Smooth muscle cell (in vitro differentiated cells): ENCODE measurements around the gene TMEM91. TPM values are rescaled to one million over a fixed set of nuclear protein-coding genes. Genes with fewer than 3 reads are reported as not detected.

Experiments used
- DNase-seq: peaks from one replicate; lab custom pipeline; 2025; ENCODE audit not compliant: unreplicated experiment; lab: John Stamatoyannopoulos, UW
- H2AFZ ChIP-seq: fragments of 200-600 bp; sonication (generic); 2 replicates; pipeline ENCODE4 v1.6.0; 2016; ENCODE audit warnings: antibody characterized with exemption, low read depth, mild to moderate bottlenecking
- H3F3A ChIP-seq: fragments of 200-600 bp; sonication (generic); 2 replicates; pipeline ENCODE4 v1.6.0; 2017; ENCODE audit warnings: antibody characterized with exemption, low read depth
- H3K27ac ChIP-seq: fragments of 200-600 bp; sonication (generic); 2 replicates; pipeline ENCODE4 v1.5.1; 2016; ENCODE audit warnings: low read depth, mild to moderate bottlenecking
- H3K27me3 ChIP-seq: fragments of 200-600 bp; sonication (generic); 2 replicates; pipeline ENCODE4 v1.6.1; 2016; ENCODE audit warnings: low read depth, mild to moderate bottlenecking
- H3K36me3 ChIP-seq: fragments of 200-600 bp; sonication (generic); 2 replicates; pipeline ENCODE4 v1.5.1; 2016; ENCODE audit warnings: low read depth
- H3K4me1 ChIP-seq: fragments of 200-600 bp; sonication (generic); 2 replicates; pipeline ENCODE4 v1.5.1; 2016; ENCODE audit warnings: low read depth
- H3K4me2 ChIP-seq: fragments of 200-600 bp; sonication (generic); 2 replicates; pipeline ENCODE4 v1.6.0; 2016; ENCODE audit warnings: mild to moderate bottlenecking
- H3K4me3 ChIP-seq: fragments of 200-600 bp; sonication (generic); 2 replicates; pipeline ENCODE4 v1.5.1; 2016; ENCODE audit warnings: mild to moderate bottlenecking
- H3K79me2 ChIP-seq: fragments of 200-600 bp; sonication (generic); 2 replicates; pipeline ENCODE4 v1.6.0; 2016; ENCODE audit warnings: low read depth, mild to moderate bottlenecking
- H3K9ac ChIP-seq: fragments of 200-600 bp; sonication (generic); 2 replicates; pipeline ENCODE4 v1.6.0; 2016; ENCODE audit warnings: low read depth
- H3K9me3 ChIP-seq: fragments of 200-600 bp; sonication (generic); replicated peaks from 2 replicates; pipeline ENCODE4 v1.5.1; 2016; ENCODE audit warnings: low read depth
- H4K20me1 ChIP-seq: fragments of 200-600 bp; sonication (generic); 2 replicates; pipeline ENCODE4 v1.6.0; 2016; ENCODE audit warnings: low read depth
- WGBS: methylation state at CpG from one replicate; pipeline ENCODE4 v1.1.7; 2016; ENCODE audit warnings: low lambda C conversion rate; 5-methylcytosine and 5-hydroxymethylcytosine counted together
- polyA plus RNA-seq: library from polyadenylated mRNA; unstranded; fragments of >200 nt; fragmentation: Nextera tagmentation; extraction: Ambion mirVana; gene quantifications from 2 replicates; pipeline ENCODE4 v1.2.1, GENCODE V29; 2016
- total RNA-seq: library from RNA; depleted of rRNA; stranded (reverse); fragments of >200 nt; gene quantifications from 2 replicates; pipeline ENCODE4 v1.2.3, GENCODE V29; 2014
- TF ChIP-seq, protein P1 (sequence below): fragments of 200-600 bp; sonication (generic); IDR thresholded peaks from 2 replicates; pipeline ENCODE4 v1.5.1; 2017; ENCODE audit warnings: borderline replicate concordance, mild to moderate bottlenecking, antibody characterized with exemption; ENCODE audit not compliant: insufficient read depth, poor library complexity, severe bottlenecking

TMEM91 gene
- total and polyA plus RNA-seq, 2 experiments from 2014 or later, result 11.0 to 24.3 TPM

DNA sequence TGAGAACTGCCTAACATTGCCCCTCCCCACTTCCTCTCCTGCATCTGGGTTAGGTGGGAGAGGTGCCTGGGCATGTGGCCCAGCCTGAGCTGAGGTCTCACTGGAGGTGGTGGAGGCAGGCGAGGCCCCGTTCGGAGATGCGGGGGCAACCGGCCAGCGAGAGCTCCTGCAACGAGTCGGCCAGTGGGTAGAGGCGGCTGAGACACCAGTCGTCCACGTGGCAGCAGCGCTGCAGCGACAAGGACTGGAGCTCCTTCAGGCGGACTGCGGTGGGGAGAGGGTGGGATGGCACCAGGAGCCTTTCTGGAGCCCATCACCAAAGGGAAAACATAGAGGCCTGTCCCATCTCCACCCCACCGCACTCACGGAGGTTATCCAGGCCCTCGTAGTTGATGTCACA is 56.8 kb downstream of the TMEM91 start:
- Histone ChIP-seq H3F3A (no peaks in the 10 kb centered on the region), H3K79me2 (no peaks in the 10 kb centered on the region), H3K4me2 (no peak overlapping the region), H3K27me3 (no peaks in the 10 kb centered on the region), H4K20me1 (no peaks in the 10 kb centered on the region), H3K4me3 (no peak overlapping the region), H3K9me3 (no peaks in the 10 kb centered on the region), H3K4me1 (no peaks in the 10 kb centered on the region), H3K27ac (no peak overlapping the region), H3K9ac (no peak overlapping the region), H2AFZ (no peak overlapping the region), H3K36me3 (no peaks in the 10 kb centered on the region)
- 97% methylated on average over 18 of the region's 18 CpGs for WGBS
- TF ChIP-seq, protein P1, sequence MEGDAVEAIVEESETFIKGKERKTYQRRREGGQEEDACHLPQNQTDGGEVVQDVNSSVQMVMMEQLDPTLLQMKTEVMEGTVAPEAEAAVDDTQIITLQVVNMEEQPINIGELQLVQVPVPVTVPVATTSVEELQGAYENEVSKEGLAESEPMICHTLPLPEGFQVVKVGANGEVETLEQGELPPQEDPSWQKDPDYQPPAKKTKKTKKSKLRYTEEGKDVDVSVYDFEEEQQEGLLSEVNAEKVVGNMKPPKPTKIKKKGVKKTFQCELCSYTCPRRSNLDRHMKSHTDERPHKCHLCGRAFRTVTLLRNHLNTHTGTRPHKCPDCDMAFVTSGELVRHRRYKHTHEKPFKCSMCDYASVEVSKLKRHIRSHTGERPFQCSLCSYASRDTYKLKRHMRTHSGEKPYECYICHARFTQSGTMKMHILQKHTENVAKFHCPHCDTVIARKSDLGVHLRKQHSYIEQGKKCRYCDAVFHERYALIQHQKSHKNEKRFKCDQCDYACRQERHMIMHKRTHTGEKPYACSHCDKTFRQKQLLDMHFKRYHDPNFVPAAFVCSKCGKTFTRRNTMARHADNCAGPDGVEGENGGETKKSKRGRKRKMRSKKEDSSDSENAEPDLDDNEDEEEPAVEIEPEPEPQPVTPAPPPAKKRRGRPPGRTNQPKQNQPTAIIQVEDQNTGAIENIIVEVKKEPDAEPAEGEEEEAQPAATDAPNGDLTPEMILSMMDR, result no peak
- DNase-seq, result no peak

Other genes with a start within 250 kb of the TMEM91 start
- gene CYP2S1, start 183.3 kb upstream of the TMEM91 start, total RNA-seq, result 0.18 and 0.63 TPM in 2 replicates
- gene CYP2S1, start 183.3 kb upstream of the TMEM91 start, polyA plus RNA-seq, result 1.8 and 6.1 TPM in 2 replicates
- 71.2 and 76.8 TPM in 2 replicates for gene AXL, start 157.3 kb upstream of the TMEM91 start, total RNA-seq
- gene AXL, start 157.3 kb upstream of the TMEM91 start, polyA plus RNA-seq, result 16.9 and 27.0 TPM in 2 replicates
- gene HNRNPUL1, start 112.2 kb upstream of the TMEM91 start, total RNA-seq, result 78.6 and 101 TPM in 2 replicates
- gene HNRNPUL1, start 112.2 kb upstream of the TMEM91 start, polyA plus RNA-seq, result 121 and 125 TPM in 2 replicates
- gene CCDC97, start 66.4 kb upstream of the TMEM91 start, total RNA-seq, result 3.0 and 7.5 TPM in 2 replicates
- 15.3 and 18.2 TPM in 2 replicates for gene CCDC97, start 66.4 kb upstream of the TMEM91 start, polyA plus RNA-seq
- gene TGFB1, start 22.6 kb upstream of the TMEM91 start, total RNA-seq, result 37.6 and 51.7 TPM in 2 replicates
- gene TGFB1, start 22.6 kb upstream of the TMEM91 start, polyA plus RNA-seq, result 199 and 216 TPM in 2 replicates
- 1.6 and 2.1 TPM in 2 replicates for gene B9D2, start 12.4 kb upstream of the TMEM91 start, total RNA-seq
- gene B9D2, start 12.4 kb upstream of the TMEM91 start, polyA plus RNA-seq, result 12.2 and 13.9 TPM in 2 replicates
- gene EXOSC5, start 20.8 kb downstream of the TMEM91 start, total RNA-seq, result 5.4 and 5.6 TPM in 2 replicates
- gene EXOSC5, start 20.8 kb downstream of the TMEM91 start, polyA plus RNA-seq, result 19.5 and 22.1 TPM in 2 replicates
- 24.6 and 30.3 TPM in 2 replicates for gene BCKDHA, start 21.3 kb downstream of the TMEM91 start, total RNA-seq
- gene BCKDHA, start 21.3 kb downstream of the TMEM91 start, polyA plus RNA-seq, result 47.9 and 53.9 TPM in 2 replicates
- 0.85 TPM in 2 replicates for gene B3GNT8, start 50.8 kb downstream of the TMEM91 start, total RNA-seq
- 1.7 and 3.0 TPM in 2 replicates for gene B3GNT8, start 50.8 kb downstream of the TMEM91 start, polyA plus RNA-seq
- 40.3 and 48.3 TPM in 2 replicates for gene DMAC2, start 63.4 kb downstream of the TMEM91 start, total RNA-seq
- gene DMAC2, start 63.4 kb downstream of the TMEM91 start, polyA plus RNA-seq, result 65.8 and 69.2 TPM in 2 replicates
- not detected in 2 replicates for gene ERICH4, start 66.6 kb downstream of the TMEM91 start, total RNA-seq
- not detected in 2 replicates for gene ERICH4, start 66.6 kb downstream of the TMEM91 start, polyA plus RNA-seq
- gene CEACAM21, start 199.6 kb downstream of the TMEM91 start, total RNA-seq, result not detected in 2 replicates
- gene CEACAM21, start 199.6 kb downstream of the TMEM91 start, polyA plus RNA-seq, result not detected in 2 replicates